GM20431 (cell line): ENCODE measurements around the gene TMEM52B.

Experiments used
- in situ Hi-C: fragments of 300-500 bp; cut with MseI, MboI; formaldehyde crosslinking; loops from one replicate; pipeline ENCODE4 v1.15.0; 2020; ENCODE audit warnings: low sequenced_read_pairs; ENCODE audit not compliant: unreplicated experiment

TMEM52B gene

GRCh38 chr12:10178821-10179220, at the start of gene TMEM52B:
Gene TMEM52B, plus strand, starts transcription at chr12:10179032. Its CDS starts 543 bp downstream, at chr12:10179575.
- in situ Hi-C loops: no loop called here

- in situ Hi-C loops: loop anchor here (10.0 to 25.0 kb wide), 2 partner anchors 95 to 318 kb away; partner anchors contain the start of gene CLEC9A
Observed at GRCh38 chr12:10130042-10130441, 48.8 kb upstream of the TMEM52B start, which contains the start of gene CLEC7A. Gene CLEC7A, minus strand, starts transcription at chr12:10130199. Its CDS starts 117 bp downstream, at chr12:10130082.

GRCh38 chr12:10131111-10131690, 47.6 kb upstream of the TMEM52B start:
- in situ Hi-C loops: loop anchor here (10.0 to 25.0 kb wide), 2 partner anchors 96 to 319 kb away; partner anchors contain the start of gene CLEC9A

GRCh38 chr12:10132850-10133370, 45.9 kb upstream of the TMEM52B start:
- in situ Hi-C loops: loop anchor here (10.0 to 25.0 kb wide), 2 partner anchors 98 to 321 kb away; partner anchors contain the start of gene CLEC9A

- in situ Hi-C loops: loop anchor here (10.0 to 25.0 kb wide), 2 partner anchors 100 to 323 kb away; partner anchors contain the start of gene CLEC9A
Observed at GRCh38 chr12:10135126-10135525, 43.7 kb upstream of the TMEM52B start.

- in situ Hi-C loops: loop anchor here (10.0 to 25.0 kb wide), 2 partner anchors 102 to 324 kb away; partner anchors contain the start of gene CLEC9A
Observed at GRCh38 chr12:10136637-10137205, 42.1 kb upstream of the TMEM52B start.

- in situ Hi-C loops: loop anchor here (25.0 kb wide), 1 partner anchor 328 kb away; no protein-coding TSS in a partner anchor
Observed at GRCh38 chr12:10140001-10140400, 38.8 kb upstream of the TMEM52B start.

GRCh38 chr12:10142976-10143589, 35.7 kb upstream of the TMEM52B start:
- in situ Hi-C loops: loop anchor here (25.0 kb wide), 1 partner anchor 331 kb away; no protein-coding TSS in a partner anchor

GRCh38 chr12:10147714-10148403, 31.0 kb upstream of the TMEM52B start:
- in situ Hi-C loops: loop anchor here (25.0 kb wide), 1 partner anchor 336 kb away; no protein-coding TSS in a partner anchor

GRCh38 chr12:10151621-10152020, 27.2 kb upstream of the TMEM52B start:
- in situ Hi-C loops: no loop called here

- in situ Hi-C loops: no loop called here
Observed at GRCh38 chr12:10153271-10154144, 25.3 kb upstream of the TMEM52B start.

GRCh38 chr12:10154145-10154496, 24.7 kb upstream of the TMEM52B start:
- in situ Hi-C loops: no loop called here

- in situ Hi-C loops: no loop called here
Observed at GRCh38 chr12:10155966-10156365, 22.9 kb upstream of the TMEM52B start.

- in situ Hi-C loops: no loop called here
Observed at GRCh38 chr12:10158406-10158805, 20.4 kb upstream of the TMEM52B start.

- in situ Hi-C loops: no loop called here
Observed at GRCh38 chr12:10159280-10159679, 19.6 kb upstream of the TMEM52B start.

GRCh38 chr12:10160617-10161385, 18.0 kb upstream of the TMEM52B start:
- in situ Hi-C loops: no loop called here

- in situ Hi-C loops: no loop called here
Observed at GRCh38 chr12:10163084-10163483, 15.7 kb upstream of the TMEM52B start.

- in situ Hi-C loops: no loop called here
Observed at GRCh38 chr12:10165421-10165820, 13.4 kb upstream of the TMEM52B start.
